SHP77 treated with DMSO at 0.1 percent for 48 hours (cell line): ENCODE data around the gene KIF26B.

Source experiments
- DNase-seq: peaks from one replicate; lab custom pipeline; 2025; lab: John Stamatoyannopoulos, UW

Gene KIF26B

DNA sequence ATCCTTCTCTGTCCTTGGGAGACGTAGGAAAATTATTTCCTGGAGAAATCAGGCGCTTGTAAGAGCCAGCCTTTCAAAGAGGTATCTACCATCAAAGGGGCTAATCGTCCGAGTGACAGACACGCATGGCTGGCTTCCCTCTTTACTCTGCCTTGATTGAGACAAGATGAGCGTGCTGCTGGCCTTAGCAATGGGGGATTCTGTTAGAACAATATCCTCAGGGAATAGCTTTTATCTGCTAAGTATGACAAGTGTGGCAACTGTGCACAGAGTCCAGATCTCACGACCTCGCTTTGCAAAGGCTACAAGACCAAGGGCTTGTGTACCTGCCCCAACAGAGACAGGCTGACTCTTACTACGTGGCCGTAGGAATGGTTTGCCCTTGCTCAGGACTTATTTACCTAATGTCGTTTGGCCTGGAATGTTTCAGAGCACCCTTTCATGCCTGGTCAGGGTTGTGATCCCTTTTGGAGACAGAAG is 417.1 kb downstream of the KIF26B start:
- DNase-seq, result no peak

DNA sequence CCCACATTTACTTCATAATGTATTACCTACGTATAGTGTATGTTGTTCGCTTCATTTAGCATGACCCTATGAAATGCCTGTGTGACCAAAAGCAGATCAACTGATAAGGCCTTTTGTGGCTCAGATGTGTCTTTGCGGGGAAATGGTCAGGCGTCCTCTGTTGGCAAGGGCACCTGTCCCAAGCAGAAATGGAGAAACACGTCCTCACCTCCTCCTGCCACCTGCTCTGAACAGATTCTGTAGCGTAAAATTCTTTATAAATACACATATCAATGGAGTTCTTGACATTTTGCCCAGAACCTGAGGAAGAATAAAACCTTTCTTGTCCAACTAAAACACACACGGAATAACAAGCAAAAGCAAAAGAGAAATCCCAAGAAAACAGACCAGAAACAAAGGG is 417.9 kb downstream of the KIF26B start:
- DNase-seq, result no peak

DNA sequence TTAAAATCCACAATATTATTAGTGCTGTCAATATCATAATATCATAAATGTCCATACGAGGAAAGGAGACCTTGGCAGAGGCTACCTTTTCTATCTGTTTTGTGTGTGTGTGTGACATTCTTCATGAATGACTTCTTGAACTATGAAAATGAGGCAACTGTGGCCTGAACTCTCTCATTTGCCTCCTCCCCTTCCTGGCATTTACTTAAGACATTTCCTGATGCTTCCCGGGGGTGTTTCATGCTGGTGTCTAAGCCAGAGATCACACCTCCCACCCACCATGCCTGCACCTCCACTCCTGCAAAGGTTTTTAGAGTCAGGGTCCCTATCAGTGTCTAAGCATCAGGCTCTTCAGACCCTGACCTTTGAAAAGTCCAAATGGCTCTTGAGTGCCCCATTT is 420.9 kb downstream of the KIF26B start:
- no peak for DNase-seq

DNA sequence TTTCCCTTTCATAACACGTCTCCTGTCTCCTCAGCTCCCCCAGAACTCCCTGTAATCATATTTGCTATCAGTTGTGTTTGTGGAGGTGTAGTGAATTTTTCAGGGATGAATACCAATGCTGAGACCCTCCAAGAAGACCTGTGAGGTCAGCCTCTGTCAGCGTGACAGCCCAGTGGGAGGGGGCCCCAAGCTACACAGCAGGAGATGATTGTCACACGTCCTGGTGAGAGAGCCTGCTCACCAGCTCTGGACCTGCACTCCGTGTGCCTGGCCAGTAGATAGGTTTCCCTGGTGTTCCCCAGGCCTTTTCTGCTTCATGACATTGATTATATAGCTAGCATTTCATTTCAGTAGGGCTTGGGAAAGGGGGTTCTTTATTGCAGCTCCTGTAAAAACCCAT is 421.5 kb downstream of the KIF26B start:
- no peak for DNase-seq

DNA sequence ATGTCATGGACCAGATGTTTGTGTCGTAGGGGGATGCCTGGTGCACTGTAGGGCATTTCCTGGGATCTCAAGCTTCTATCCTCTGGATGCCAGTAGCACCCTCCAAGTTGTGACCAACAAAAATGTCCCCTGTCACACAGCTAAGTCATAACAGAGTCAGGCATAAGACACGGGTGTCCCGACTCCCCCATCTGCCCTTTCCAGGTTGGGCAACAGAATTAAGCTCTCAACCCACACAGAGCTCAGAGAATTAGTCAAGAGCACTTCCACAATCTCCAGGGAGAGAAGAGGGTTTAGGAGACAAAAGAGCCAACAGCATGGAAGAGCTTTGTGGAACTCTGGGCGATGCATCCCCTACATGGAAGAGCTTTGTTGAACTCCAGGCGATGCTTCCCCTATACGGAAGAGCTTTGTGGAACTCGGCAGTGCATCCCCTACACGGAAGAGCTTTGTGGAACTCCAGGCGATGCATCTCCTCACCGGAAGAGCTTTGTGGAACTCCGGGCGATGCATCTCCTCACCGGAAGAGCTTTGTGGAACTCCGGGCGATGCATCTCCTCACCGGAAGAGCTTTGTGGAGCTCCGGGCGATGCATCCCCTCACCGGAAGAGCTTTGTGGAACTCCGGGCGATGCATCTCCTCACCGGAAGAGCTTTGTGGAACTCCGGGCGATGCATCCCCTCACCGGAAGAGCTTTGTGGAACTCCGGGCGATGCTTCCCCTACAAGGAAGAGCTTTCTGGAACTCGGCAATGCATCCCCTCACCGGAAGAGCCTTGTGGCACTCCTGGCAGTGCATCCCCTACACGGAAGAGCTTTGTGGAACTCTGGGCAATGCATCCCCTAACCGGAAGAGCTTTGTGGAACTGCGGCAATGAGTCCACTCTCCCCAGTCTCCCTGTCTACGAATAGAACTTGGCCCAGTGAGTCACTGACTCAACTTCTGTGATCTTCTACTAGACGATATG is 422.7 kb downstream of the KIF26B start:
- no peak for DNase-seq

DNA sequence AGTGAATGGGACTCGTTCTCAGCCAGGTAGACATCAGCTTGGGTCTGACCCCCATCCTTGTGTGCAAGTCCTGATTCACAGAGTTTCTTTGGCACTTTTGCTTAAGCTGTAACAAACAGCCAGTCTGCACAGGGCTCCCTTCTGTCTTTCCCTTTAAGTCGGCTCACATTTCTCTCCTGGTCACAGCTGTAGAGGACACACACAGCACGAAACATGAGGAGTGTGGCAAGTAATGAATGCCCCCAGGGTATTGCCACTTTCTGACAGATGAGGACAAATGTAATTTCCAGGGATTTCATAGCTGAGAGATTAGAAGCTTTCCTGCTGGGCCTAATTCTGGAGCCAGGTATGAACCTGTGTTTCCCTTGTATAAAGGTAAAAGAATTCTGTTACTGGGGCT is 423.5 kb downstream of the KIF26B start:
- DNase-seq, result no peak

DNA sequence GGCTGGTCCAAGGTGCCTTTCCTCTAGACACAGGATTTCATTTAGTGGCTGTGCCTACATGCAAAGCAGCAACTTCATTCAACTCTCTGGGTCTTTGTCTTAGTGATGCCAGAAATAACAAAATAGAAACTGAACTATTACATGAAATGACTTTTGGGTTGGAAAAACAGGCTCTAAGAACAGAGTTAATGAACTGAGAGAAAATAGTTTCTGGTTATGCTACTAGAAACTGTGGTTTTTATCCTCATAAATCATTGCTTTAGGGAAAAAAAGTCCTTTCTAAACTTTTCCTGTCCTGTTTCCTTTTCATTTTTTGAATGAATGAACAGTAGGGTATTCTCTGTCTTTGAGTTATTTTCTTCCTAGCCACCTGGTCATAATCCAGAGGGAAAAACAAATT is 424.0 kb downstream of the KIF26B start:
- DNase-seq, result no peak

DNA sequence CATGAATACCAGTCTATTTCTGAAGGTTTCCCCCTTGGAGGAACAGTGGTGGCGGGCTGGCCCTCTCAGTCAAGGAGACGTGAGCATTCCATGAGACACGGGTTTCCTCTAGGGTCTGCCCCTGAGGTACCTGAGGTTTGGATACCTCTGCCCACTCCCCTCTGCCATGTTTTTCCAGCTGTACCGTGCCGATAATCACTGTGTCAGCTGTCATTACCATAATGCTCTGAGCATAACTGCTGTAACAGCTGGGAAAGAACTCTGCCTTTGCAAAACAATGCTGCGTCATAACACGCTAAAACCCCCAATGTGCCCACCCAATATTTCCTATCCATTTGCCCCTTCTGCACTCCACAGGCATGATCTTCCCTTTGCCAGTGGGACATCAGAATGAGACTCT is 425.1 kb downstream of the KIF26B start:
- DNase-seq, result no peak

DNA sequence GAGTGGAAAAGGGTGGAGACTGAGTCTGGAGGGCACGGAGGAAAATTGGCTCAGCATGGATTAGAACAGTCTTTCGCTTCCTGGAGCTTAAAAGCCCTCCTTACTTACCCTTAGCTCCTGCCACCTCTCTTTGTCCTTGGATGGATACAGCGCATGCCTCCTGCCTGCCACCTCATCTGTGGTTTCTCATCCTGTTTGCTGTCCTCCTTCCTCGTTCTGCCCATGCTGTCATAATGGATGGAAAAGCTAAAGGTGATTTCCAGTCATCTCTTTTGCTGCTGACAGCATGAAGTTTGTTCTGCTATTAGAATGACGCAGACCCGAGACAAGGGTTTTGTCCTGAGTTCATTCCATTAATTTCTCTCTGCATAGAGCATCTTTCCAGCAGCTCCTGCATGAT is 425.9 kb downstream of the KIF26B start:
- DNase-seq, result no peak

DNA sequence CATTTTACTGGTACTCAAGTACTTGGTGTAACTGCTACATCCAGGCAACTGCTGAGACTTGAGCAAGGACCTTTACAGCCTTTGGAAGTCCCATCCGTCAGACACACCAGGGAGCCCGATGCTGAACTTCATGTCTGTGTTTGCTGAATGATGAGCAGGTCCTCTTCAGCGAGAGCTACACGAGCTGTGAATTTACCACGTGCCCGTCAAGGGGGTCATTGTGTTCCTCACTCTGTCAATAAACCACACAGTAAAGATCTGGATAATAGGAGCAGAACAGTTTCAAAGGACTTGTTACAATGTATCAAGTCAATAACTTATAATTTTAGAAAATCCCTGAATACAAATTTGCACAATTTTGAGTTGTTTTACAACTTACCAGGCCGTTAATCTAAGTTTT is 427.2 kb downstream of the KIF26B start:
- no peak for DNase-seq

DNA sequence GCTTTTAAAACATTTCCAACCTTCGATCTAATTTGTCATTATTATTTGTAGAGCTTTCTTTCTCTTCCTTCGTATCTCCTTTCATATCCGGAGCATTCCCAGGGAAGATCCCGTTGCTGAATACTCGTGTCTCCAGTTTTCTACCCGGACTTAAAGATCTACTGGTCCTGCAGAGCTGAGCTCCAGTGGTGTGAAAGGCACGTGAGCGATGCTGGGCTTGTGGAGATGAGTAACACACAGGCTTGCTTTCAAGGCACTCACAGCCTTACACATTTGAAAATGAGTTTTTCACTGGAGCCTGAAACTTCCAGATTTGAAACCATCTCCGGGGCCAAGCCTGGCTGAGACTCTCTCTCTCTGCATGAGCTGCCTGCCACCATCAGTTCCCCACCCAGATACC is 428.3 kb downstream of the KIF26B start:
- DNase-seq, result no peak

DNA sequence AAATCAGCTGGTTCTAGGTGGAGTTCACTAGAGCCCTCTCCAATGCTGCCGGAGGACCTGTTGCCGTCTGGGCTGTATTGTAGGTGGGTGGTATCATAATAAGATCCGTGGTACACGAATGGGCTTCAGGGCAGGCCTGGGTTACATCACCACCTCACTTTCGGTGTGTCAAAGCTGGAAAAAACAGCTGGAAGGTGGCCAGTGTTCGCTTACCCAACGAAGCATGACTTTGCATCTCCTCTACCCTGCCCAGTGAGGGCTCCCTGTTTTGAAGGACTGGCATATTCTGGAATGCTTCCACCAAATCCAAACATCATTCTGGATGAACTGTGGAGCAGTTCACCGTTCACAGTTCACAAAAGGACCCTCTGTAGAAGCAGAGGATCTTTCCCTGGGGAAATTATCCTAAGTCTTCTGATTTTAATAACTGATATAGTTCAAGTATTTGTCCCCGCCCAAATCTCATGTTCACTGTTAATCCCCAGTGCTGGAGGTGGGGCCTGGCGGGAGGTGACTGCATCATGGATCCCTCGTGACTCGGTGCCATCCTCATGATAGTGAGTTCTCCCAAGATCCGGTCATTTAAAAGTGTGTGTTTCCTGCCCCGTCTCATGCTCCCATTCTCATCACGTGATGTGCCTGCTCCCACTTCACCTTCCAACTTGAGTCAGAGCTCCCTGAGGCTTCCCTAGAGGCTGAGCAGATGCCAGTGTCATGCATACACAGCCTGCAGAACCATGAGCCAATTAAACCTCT is 429.0 kb downstream of the KIF26B start:
- no peak for DNase-seq

DNA sequence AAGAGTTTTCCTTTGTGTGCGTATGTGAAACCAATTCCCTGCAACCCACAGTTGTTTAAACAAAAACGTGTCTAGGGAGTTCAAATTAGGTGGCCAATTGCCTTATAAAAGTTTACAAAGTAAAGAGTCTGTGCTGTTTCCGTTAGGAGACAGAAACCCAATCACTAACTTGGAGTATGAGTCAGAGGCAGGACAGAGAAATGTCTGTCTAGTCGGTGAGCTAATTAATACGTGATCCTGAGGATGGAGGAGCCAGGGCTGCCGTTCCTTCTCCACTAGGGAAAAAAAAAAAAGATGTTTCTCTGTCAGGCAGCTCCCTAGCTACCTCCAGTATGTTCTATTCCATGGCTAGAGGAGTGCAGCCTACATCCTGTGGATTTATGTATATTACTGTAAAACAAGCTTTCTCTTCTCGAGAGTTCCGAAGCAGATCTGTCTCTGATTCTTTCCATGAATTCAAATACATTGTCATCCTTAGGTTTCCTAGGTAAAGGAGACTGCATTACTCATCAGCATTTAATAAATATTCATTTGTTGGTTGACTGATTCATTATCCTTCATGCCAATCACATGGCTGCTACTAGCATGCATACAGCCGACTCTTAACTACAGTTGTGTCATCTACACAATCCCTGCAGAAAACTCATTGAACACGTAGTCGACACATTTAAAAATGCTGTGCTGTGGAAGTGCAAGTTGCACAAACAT is 430.6 kb downstream of the KIF26B start:
- DNase-seq, result no peak

DNA sequence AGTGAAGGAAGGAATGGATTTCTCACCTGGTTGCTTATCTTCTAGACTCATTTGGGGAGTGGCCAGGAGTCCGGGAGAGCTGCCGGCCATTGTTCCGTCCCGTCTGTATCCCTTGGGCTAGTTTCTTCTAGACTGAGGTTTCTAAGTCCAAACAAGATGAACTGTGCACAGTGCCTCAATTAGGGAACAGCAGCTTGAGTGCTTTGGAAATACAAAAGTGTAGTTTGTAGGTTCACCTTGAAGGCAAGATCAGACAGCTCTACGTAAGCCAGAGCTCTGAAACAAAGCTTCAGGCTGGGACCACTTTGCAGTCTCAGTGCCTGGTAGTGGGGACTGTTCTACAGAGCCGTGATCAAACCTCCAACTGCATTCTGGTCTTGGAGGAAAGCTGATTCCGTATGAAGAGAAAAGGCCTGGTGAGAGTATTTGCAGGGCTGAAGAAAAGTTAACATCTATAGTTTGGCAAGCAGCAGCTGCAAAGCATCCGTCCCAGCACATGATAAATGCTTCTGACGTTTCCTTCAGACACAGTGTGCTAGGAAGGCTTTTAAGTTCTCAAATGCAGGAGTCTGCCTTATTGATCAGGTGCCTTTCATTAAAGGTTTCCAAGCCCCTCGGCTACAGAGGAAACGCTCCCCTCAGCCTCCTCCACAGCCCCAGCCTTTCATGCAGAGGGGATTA is 432.8 kb downstream of the KIF26B start:
- DNase-seq, result no peak

DNA sequence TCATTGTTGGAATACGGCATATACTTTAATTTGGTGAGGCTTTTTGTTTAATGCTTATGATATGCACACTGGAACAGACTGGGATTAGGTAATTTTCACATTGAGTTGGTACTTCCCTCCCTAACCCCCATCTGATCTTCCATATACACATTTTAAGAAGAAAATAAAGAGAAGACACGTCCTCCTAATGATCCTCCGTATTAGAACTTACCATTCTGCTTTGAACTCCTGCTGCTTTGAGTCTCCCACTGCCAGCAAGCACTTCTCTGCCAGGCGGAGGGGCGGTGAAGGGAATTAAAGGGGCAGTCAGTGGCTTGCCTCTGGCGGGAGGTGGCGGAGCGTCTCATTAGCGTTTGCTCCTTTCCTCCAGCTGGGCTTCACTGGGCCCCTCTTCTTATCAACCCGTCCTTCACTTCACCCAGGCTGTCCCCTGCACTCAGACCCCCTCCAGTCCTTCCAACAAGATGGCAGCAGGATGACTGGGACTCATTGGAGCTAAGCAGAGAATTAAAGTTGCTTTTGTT is 433.4 kb downstream of the KIF26B start:
- no peak for DNase-seq

DNA sequence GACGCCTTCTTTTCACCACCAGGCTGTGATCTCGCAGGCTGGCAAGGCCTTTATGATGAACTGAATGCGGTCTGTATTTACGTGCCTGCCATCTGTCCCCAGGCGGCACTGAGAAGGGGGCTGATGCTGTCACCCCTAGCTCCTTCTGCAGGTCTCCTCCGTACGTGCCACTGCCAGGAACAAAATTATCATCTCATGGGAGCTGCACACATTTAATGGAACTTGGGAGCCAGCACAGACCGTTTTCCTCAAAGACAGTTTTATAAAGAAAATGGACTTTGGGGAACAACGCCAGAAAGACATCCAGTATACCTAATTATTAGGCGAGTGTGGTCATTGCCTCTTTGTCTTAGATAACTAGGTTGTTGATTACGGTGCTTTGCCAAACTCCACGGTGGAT is 434.5 kb downstream of the KIF26B start:
- no peak for DNase-seq

DNA sequence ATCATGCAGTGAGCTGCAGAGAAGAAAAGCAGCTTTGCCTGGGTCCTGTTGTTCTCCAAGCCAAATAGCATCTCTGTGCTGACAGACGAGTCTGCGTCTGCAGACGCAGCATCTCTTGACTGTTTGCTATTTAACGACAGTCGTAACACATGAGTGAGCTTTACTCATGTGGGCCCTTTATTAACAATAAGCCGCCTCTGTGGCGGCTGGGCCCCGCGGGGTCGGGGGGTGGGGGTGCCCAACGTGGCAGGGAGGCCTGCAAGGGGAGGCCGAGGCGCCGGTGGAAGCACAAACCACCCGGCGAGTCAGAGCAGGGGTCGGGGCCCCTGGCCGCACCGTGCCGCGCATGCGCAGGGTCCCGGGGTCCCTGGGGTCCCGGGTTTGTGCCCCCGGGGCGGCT is 435.1 kb downstream of the KIF26B start:
- DNase-seq, result no peak

DNA sequence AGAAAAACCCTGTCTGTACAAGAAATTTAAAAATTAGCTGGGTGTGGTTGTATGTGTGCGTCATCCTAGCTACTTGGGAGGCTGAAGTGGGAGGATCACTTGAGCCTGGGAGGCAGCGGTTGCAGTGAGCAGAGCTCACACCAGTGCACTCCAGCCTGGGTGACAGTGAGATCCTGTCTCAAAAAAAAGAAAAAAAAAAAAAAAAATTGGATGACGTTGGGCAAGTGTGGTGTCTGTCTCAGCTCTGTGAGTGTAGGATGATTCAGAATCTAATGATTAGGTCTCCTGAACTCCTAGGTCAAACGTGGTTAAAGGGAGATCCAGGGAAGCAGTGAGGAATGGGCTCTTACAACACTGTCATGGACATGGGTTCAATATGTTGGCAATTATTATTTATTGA is 435.9 kb downstream of the KIF26B start:
- DNase-seq, result no peak

DNA sequence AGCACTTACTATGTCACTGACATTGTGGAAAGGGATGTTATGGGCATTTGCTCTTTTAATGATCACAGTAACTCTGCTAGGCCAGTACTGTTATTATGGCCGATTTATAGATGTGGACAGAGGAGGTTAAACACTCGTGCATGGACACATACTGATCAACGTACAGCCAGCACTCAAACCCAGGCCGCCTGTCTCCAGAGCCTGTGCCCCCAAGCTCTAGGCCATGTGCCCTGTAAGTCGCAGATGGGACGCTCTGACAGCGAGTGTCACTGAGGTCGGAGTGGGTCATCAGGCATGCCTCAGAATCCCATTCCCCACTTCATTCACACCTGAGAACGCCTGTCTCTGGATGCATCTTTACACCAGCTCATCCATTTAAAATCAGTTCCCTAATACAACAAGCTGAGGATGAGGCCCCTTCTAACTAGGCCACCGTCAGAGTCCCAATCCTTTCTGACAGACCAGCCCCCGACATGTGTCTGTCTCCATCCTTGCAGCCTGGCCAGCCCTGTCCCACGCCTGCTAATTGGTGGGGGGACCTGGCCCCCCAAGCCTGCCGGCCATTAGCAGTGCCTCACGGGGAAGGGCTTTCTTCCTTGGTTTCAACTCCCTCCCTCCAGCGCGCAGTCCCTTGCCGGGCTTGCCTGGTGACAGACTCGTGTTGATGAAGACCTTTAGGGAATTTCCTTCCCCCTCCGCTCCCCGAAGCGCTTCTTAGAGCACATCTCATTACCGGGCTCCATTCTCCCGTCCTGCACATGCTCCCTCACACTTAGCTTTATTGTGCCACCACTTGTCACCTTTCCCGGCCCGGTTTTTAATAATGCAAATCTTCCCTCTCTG is 436.8 kb downstream of the KIF26B start:
- DNase-seq, result no peak

DNA sequence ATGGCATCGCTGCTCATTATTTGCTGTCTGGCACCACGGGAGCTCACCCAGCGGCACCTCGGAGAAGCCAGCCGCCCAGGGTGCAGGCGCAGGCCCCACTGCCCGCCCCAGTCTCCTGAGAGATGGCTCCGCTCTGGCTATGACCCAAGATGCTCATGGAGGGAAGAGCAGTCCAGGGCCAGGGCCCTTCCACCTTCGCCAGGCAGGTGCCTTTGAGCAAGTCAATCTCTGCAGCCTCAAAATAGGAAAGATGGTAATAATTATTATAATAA is 437.3 kb downstream of the KIF26B start:
- no peak for DNase-seq
